ENCODE results near the gene ANK3. TPM values are rescaled to one million over a fixed set of nuclear protein-coding genes. Genes with fewer than 3 reads are reported as not detected.

ANK3 gene
- total RNA-seq, 1 donor: 248 TPM

- no peak overlapping the region for H3K4me3 ChIP-seq (ENCODE audit: low read depth, low read length)
- DNase-seq (ENCODE audit: low read depth): no peak
- no peak for TF ChIP-seq CTCF (IDR thresholded peaks at IDR 0.05; ENCODE audit: insufficient read depth, low read length)
Measured at GRCh38 chr10:60262647-60263126, 127.0 kb downstream of the ANK3 start.

- no peak for DNase-seq (ENCODE audit: low read depth)
- no peak overlapping the region for H3K4me3 ChIP-seq (ENCODE audit: low read depth, low read length)
- no peak for TF ChIP-seq CTCF (IDR thresholded peaks at IDR 0.05; ENCODE audit: insufficient read depth, low read length)
Measured at GRCh38 chr10:60260321-60260720, 129.4 kb downstream of the ANK3 start.

- DNase-seq (ENCODE audit: low read depth): no peak
- TF ChIP-seq CTCF (IDR thresholded peaks at IDR 0.05; ENCODE audit: insufficient read depth, low read length): no peak
- H3K4me3 ChIP-seq (ENCODE audit: low read depth, low read length): no peak overlapping the region
Measured at GRCh38 chr10:60258429-60258797, 131.3 kb downstream of the ANK3 start.

GRCh38 chr10:60257767-60258428 is 131.8 kb downstream of the ANK3 start:
- DNase-seq (ENCODE audit: low read depth): no peak
- TF ChIP-seq CTCF (IDR thresholded peaks at IDR 0.05; ENCODE audit: insufficient read depth, low read length): no peak
- no peak overlapping the region for H3K4me3 ChIP-seq (ENCODE audit: low read depth, low read length)

GRCh38 chr10:60254776-60255175 is 134.9 kb downstream of the ANK3 start:
- no peak for TF ChIP-seq CTCF (IDR thresholded peaks at IDR 0.05; ENCODE audit: insufficient read depth, low read length)
- H3K4me3 ChIP-seq (ENCODE audit: low read depth, low read length): no peak overlapping the region
- no peak for DNase-seq (ENCODE audit: low read depth)

- no peak for DNase-seq (ENCODE audit: low read depth)
- no peak overlapping the region for H3K4me3 ChIP-seq (ENCODE audit: low read depth, low read length)
- TF ChIP-seq CTCF (IDR thresholded peaks at IDR 0.05; ENCODE audit: insufficient read depth, low read length): no peak
Measured at GRCh38 chr10:60253484-60253883, 136.2 kb downstream of the ANK3 start.

- no peak for TF ChIP-seq CTCF (IDR thresholded peaks at IDR 0.05; ENCODE audit: insufficient read depth, low read length)
- no peak overlapping the region for H3K4me3 ChIP-seq (ENCODE audit: low read depth, low read length)
- DNase-seq (ENCODE audit: low read depth): no peak
Measured at GRCh38 chr10:60252688-60253087, 137.0 kb downstream of the ANK3 start.
